MV-4-11 (cell line): ENCODE data around the gene MAPT.
"Not testable (repeated sequence)": the region's sequence is repeated elsewhere in the genome, so short reads cannot be mapped to it uniquely, and the experiment has no call there.

Experiments
- DNase-seq: peaks from one replicate; lab custom pipeline; 2025; lab: John Stamatoyannopoulos, UW

Gene MAPT

DNA sequence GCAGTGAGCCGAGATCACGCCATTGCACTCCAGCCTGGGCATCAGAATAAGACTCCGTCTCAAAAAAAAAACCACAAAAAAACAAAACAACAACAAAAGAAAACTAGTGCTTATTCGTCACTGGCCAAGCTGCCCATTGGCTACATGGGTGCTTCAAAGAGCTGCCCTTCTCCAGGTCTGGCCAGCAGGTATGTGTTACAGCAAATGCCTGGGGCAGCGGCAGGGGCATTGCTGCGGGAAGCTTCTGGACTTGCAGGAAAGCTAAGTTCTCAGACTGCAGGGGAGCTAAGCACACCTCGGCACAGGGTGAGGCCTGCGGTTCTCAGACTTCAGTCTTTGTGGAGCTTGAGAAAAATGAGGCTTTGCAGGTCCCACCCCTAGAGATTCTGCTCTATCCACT is 100.6 kb downstream of the MAPT start:
- DNase-seq: no peak

DNA sequence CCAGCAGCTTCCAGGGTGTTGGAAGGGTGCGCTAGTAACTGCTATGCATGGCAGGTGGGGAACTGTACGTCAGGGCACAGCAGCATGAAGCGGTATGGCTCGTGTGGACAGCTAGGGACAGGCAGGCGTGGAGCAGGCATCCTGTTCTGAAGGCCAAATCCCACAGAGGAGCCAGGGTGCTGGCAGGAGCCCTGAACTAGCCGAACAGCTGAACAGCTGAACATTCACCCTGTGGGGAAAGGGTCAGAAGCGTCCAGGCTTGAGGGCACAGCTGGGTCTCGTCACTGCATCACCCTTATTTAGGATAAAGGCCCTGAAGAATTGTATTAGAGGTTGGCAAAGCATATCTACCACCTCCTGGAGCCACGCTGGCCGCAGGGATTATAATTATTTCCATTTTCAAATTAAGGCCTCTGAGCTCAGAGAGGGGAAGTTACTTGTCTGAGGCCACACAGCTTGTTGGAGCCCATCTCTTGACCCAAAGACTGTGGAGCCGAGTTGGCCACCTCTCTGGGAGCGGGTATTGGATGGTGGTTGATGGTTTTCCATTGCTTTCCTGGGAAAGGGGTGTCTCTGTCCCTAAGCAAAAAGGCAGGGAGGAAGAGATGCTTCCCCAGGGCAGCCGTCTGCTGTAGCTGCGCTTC is 101.4 kb downstream of the MAPT start:
- no peak for DNase-seq

DNA sequence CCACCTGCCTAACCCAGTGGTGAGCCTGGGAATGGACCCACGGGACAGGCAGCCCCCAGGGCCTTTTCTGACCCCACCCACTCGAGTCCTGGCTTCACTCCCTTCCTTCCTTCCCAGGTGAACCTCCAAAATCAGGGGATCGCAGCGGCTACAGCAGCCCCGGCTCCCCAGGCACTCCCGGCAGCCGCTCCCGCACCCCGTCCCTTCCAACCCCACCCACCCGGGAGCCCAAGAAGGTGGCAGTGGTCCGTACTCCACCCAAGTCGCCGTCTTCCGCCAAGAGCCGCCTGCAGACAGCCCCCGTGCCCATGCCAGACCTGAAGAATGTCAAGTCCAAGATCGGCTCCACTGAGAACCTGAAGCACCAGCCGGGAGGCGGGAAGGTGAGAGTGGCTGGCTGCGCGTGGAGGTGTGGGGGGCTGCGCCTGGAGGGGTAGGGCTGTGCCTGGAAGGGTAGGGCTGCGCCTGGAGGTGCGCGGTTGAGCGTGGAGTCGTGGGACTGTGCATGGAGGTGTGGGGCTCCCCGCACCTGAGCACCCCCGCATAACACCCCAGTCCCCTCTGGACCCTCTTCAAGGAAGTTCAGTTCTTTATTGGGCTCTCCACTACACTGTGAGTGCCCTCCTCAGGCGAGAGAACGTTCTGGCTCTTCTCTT is 102.1 kb downstream of the MAPT start:
- no peak for DNase-seq

DNA sequence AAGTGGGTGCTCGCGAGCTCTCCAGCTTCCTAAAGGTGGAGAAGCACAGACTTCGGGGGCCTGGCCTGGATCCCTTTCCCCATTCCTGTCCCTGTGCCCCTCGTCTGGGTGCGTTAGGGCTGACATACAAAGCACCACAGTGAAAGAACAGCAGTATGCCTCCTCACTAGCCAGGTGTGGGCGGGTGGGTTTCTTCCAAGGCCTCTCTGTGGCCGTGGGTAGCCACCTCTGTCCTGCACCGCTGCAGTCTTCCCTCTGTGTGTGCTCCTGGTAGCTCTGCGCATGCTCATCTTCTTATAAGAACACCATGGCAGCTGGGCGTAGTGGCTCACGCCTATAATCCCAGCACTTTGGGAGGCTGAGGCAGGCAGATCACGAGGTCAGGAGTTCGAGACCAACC is 102.8 kb downstream of the MAPT start:
- DNase-seq: no peak

DNA sequence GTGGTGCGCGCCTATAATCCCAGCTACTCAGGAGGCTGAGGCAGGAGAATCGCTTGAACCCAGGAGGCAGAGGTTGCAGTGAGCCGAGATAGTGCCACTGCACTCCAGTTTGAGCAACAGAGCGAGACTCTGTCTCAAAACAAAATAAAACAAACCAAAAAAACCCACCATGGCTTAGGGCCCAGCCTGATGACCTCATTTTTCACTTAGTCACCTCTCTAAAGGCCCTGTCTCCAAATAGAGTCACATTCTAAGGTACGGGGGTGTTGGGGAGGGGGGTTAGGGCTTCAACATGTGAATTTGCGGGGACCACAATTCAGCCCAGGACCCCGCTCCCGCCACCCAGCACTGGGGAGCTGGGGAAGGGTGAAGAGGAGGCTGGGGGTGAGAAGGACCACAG is 103.3 kb downstream of the MAPT start:
- no peak for DNase-seq

DNA sequence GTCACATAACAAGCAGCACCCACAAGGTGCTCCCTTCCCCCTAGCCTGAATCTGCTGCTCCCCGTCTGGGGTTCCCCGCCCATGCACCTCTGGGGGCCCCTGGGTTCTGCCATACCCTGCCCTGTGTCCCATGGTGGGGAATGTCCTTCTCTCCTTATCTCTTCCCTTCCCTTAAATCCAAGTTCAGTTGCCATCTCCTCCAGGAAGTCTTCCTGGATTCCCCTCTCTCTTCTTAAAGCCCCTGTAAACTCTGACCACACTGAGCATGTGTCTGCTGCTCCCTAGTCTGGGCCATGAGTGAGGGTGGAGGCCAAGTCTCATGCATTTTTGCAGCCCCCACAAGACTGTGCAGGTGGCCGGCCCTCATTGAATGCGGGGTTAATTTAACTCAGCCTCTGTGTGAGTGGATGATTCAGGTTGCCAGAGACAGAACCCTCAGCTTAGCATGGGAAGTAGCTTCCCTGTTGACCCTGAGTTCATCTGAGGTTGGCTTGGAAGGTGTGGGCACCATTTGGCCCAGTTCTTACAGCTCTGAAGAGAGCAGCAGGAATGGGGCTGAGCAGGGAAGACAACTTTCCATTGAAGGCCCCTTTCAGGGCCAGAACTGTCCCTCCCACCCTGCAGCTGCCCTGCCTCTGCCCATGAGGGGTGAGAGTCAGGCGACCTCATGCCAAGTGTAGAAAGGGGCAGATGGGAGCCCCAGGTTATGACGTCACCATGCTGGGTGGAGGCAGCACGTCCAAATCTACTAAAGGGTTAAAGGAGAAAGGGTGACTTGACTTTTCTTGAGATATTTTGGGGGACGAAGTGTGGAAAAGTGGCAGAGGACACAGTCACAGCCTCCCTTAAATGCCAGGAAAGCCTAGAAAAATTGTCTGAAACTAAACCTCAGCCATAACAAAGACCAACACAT is 104.9 kb downstream of the MAPT start, which contains the start of gene STH:
TSS of gene STH (plus strand) at position 264 of the 913 bp plus-strand sequence. CDS start at position 294, 30 bp downstream.
- no peak for DNase-seq

DNA sequence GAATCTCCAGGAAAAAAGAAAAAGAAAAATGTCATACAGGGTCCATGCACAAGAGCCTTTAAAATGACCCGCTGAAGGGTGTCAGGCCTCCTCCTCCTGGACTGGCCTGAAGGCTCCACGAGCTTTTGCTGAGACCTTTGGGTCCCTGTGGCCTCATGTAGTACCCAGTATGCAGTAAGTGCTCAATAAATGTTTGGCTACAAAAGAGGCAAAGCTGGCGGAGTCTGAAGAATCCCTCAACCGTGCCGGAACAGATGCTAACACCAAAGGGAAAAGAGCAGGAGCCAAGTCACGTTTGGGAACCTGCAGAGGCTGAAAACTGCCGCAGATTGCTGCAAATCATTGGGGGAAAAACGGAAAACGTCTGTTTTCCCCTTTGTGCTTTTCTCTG is 105.5 kb downstream of the MAPT start:
- DNase-seq: no peak

DNA sequence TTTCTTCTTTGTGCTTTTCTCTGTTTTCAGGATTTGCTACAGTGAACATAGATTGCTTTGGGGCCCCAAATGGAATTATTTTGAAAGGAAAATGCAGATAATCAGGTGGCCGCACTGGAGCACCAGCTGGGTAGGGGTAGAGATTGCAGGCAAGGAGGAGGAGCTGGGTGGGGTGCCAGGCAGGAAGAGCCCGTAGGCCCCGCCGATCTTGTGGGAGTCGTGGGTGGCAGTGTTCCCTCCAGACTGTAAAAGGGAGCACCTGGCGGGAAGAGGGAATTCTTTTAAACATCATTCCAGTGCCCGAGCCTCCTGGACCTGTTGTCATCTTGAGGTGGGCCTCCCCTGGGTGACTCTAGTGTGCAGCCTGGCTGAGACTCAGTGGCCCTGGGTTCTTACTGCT is 105.9 kb downstream of the MAPT start:
- DNase-seq: no peak

DNA sequence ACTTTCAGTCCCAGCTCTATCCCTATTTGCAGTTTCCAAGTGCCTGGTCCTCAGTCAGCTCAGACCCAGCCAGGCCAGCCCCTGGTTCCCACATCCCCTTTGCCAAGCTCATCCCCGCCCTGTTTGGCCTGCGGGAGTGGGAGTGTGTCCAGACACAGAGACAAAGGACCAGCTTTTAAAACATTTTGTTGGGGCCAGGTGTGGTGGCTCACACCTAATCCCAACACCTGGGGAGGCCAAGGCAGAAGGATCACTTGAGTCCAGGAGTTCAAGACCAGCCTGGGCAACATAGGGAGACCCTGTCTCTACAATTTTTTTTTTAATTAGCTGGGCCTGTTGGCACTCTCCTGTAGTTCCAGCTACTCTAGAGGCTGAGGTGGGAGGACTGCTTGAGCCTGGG is 106.4 kb downstream of the MAPT start:
- DNase-seq: no peak

DNA sequence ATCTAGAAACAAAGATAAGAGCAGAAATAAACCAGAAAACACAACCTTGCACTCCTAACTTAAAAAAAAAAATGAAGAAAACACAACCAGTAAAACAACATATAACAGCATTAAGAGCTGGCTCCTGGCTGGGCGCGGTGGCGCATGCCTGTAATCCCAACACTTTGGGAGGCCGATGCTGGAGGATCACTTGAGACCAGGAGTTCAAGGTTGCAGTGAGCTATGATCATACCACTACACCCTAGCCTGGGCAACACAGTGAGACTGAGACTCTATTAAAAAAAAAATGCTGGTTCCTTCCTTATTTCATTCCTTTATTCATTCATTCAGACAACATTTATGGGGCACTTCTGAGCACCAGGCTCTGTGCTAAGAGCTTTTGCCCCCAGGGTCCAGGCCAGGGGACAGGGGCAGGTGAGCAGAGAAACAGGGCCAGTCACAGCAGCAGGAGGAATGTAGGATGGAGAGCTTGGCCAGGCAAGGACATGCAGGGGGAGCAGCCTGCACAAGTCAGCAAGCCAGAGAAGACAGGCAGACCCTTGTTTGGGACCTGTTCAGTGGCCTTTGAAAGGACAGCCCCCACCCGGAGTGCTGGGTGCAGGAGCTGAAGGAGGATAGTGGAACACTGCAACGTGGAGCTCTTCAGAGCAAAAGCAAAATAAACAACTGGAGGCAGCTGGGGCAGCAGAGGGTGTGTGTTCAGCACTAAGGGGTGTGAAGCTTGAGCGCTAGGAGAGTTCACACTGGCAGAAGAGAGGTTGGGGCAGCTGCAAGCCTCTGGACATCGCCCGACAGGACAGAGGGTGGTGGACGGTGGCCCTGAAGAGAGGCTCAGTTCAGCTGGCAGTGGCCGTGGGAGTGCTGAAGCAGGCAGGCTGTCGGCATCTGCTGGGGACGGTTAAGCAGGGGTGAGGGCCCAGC is 107.3 kb downstream of the MAPT start:
- no peak for DNase-seq

DNA sequence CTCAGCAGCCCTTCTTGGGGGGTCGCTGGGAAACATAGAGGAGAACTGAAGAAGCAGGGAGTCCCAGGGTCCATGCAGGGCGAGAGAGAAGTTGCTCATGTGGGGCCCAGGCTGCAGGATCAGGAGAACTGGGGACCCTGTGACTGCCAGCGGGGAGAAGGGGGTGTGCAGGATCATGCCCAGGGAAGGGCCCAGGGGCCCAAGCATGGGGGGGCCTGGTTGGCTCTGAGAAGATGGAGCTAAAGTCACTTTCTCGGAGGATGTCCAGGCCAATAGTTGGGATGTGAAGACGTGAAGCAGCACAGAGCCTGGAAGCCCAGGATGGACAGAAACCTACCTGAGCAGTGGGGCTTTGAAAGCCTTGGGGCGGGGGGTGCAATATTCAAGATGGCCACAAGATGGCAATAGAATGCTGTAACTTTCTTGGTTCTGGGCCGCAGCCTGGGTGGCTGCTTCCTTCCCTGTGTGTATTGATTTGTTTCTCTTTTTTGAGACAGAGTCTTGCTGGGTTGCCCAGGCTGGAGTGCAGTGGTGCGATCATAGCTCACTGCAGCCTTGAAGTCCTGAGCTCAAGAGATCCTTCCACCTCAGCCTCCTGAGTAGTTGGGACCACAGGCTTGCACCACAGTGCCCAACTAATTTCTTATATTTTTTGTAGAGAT is 108.1 kb downstream of the MAPT start:
- peak; percentile 44 for DNase-seq

DNA sequence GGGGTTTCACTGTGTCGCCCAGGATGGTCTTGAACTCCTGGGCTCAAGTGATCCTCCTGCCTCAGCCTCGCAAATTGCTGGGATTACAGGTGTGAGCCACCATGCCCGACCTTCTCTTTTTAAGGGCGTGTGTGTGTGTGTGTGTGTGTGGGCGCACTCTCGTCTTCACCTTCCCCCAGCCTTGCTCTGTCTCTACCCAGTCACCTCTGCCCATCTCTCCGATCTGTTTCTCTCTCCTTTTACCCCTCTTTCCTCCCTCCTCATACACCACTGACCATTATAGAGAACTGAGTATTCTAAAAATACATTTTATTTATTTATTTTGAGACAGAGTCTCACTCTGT is 108.6 kb downstream of the MAPT start:
- no peak for DNase-seq

DNA sequence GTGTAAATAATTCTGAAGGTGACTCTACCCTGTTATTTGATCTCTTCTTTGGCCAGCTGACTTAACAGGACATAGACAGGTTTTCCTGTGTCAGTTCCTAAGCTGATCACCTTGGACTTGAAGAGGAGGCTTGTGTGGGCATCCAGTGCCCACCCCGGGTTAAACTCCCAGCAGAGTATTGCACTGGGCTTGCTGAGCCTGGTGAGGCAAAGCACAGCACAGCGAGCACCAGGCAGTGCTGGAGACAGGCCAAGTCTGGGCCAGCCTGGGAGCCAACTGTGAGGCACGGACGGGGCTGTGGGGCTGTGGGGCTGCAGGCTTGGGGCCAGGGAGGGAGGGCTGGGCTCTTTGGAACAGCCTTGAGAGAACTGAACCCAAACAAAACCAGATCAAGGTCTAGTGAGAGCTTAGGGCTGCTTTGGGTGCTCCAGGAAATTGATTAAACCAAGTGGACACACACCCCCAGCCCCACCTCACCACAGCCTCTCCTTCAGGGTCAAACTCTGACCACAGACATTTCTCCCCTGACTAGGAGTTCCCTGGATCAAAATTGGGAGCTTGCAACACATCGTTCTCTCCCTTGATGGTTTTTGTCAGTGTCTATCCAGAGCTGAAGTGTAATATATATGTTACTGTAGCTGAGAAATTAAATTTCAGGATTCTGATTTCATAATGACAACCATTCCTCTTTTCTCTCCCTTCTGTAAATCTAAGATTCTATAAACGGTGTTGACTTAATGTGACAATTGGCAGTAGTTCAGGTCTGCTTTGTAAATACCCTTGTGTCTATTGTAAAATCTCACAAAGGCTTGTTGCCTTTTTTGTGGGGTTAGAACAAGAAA is 109.8 kb downstream of the MAPT start:
- DNase-seq: no peak

DNA sequence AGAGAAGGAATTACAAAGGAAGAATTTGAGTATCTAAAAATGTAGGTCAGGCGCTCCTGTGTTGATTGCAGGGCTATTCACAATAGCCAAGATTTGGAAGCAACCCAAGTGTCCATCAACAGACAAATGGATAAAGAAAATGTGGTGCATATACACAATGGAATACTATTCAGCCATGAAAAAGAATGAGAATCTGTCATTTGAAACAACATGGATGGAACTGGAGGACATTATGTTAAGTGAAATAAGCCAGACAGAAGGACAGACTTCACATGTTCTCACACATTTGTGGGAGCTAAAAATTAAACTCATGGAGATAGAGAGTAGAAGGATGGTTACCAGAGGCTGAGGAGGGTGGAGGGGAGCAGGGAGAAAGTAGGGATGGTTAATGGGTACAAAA is 111.7 kb downstream of the MAPT start:
- DNase-seq: not testable (repeated sequence)

DNA sequence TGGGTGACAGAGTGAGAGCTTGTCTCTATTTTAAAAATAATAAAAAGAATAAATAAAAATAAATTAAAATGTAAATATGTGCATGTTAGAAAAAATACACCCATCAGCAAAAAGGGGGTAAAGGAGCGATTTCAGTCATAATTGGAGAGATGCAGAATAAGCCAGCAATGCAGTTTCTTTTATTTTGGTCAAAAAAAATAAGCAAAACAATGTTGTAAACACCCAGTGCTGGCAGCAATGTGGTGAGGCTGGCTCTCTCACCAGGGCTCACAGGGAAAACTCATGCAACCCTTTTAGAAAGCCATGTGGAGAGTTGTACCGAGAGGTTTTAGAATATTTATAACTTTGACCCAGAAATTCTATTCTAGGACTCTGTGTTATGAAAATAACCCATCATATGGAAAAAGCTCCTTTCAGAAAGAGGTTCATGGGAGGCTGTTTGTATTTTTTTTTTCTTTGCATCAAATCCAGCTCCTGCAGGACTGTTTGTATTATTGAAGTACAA is 113.2 kb downstream of the MAPT start:
- DNase-seq: no peak

DNA sequence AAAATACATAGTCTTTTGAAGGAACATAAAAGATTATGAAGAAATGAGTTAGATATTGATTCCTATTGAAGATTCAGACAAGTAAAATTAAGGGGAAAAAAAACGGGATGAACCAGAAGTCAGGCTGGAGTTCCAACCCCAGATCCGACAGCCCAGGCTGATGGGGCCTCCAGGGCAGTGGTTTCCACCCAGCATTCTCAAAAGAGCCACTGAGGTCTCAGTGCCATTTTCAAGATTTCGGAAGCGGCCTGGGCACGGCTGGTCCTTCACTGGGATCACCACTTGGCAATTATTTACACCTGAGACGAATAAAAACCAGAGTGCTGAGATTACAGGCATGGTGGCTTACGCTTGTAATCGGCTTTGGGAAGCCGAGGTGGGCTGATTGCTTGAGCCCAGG is 114.2 kb downstream of the MAPT start:
- DNase-seq: no peak

DNA sequence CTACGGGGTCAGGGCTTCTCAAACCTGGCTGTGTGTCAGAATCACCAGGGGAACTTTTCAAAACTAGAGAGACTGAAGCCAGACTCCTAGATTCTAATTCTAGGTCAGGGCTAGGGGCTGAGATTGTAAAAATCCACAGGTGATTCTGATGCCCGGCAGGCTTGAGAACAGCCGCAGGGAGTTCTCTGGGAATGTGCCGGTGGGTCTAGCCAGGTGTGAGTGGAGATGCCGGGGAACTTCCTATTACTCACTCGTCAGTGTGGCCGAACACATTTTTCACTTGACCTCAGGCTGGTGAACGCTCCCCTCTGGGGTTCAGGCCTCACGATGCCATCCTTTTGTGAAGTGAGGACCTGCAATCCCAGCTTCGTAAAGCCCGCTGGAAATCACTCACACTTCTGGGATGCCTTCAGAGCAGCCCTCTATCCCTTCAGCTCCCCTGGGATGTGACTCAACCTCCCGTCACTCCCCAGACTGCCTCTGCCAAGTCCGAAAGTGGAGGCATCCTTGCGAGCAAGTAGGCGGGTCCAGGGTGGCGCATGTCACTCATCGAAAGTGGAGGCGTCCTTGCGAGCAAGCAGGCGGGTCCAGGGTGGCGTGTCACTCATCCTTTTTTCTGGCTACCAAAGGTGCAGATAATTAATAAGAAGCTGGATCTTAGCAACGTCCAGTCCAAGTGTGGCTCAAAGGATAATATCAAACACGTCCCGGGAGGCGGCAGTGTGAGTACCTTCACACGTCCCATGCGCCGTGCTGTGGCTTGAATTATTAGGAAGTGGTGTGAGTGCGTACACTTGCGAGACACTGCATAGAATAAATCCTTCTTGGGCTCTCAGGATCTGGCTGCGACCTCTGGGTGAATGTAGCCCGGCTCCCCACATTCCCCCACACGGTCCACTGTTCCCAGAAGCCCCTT is 115.6 kb downstream of the MAPT start:
- peak; percentile 3 for DNase-seq

DNA sequence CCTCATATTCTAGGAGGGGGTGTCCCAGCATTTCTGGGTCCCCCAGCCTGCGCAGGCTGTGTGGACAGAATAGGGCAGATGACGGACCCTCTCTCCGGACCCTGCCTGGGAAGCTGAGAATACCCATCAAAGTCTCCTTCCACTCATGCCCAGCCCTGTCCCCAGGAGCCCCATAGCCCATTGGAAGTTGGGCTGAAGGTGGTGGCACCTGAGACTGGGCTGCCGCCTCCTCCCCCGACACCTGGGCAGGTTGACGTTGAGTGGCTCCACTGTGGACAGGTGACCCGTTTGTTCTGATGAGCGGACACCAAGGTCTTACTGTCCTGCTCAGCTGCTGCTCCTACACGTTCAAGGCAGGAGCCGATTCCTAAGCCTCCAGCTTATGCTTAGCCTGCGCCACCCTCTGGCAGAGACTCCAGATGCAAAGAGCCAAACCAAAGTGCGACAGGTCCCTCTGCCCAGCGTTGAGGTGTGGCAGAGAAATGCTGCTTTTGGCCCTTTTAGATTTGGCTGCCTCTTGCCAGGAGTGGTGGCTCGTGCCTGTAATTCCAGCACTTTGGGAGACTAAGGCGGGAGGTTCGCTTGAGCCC is 116.3 kb downstream of the MAPT start:
- no peak for DNase-seq
